OCI-LY3 (cell line): Measurements from ENCODE around the gene CCDC170.

Experiments
- H2AFZ ChIP-seq: fragments of 200-600, 300-600 bp; shearing (Covaris generic); 2 replicates; pipeline ENCODE4 v1.6.0; 2014; ENCODE audit warnings: antibody characterized with exemption, low read depth, low read length
- H3K27ac ChIP-seq: fragments of 200-600, 300-600 bp; sonication (generic); 2 replicates; pipeline ENCODE4 v1.5.1; 2014; ENCODE audit warnings: mild to moderate bottlenecking, low read length, moderate library complexity, mixed read lengths
- H3K27me3 ChIP-seq: fragments of 200-600, 300-600 bp; sonication (generic); 2 replicates; pipeline ENCODE4 v1.6.1; 2014; ENCODE audit warnings: low read depth, low read length, mixed read lengths
- H3K36me3 ChIP-seq: fragments of 200-600, 300-600 bp; sonication (generic); replicated peaks from 2 replicates; pipeline ENCODE3; 2014; ENCODE audit warnings: low read depth, low read length, mixed read lengths
- H3K4me1 ChIP-seq: fragments of 300-600, 200-600 bp; sonication (generic); 2 replicates; pipeline ENCODE4 v1.6.1; 2014; ENCODE audit warnings: low read length, mixed read lengths
- H3K4me2 ChIP-seq: fragments of 200-600, 300-600 bp; sonication (generic); 2 replicates; pipeline ENCODE4 v1.6.1; 2014; ENCODE audit warnings: low read length, mixed read lengths
- H3K4me3 ChIP-seq: fragments of 300-600, 200-600 bp; sonication (generic); 2 replicates; pipeline ENCODE4 v1.5.1; 2014; ENCODE audit warnings: antibody characterized with exemption, mild to moderate bottlenecking, low read length, moderate library complexity
- H3K79me2 ChIP-seq: fragments of 300-600, 200-600 bp; shearing (Covaris generic); 2 replicates; pipeline ENCODE4 v1.6.1; 2014; ENCODE audit warnings: mild to moderate bottlenecking, low read length, mixed read lengths
- H3K9ac ChIP-seq: fragments of 300-600, 200-600 bp; shearing (Covaris generic); 2 replicates; pipeline ENCODE4 v1.6.0; 2014; ENCODE audit warnings: mild to moderate bottlenecking, low read length, moderate library complexity
- H3K9me3 ChIP-seq: fragments of 200-600, 300-600 bp; shearing (Covaris generic); 2 replicates; pipeline ENCODE4 v1.6.1; 2014; ENCODE audit warnings: low read length, mixed read lengths; ENCODE audit not compliant: insufficient read depth
- H4K20me1 ChIP-seq: fragments of 200-600, 300-600 bp; sonication (generic); 2 replicates; pipeline ENCODE4 v1.6.1; 2016; ENCODE audit warnings: low read length, mixed read lengths; ENCODE audit not compliant: insufficient read depth
- EZH2phosphoT487 ChIP-seq: fragments of 200-600 bp; shearing (Covaris generic); IDR thresholded peaks from 2 replicates; pipeline ENCODE4 v1.6.1; 2018; ENCODE audit warnings: antibody characterized with exemption, mixed run types, low read depth
- TF ChIP-seq, protein P1 (sequence below): fragments of 200-600, 300-600 bp; sonication (generic); IDR thresholded peaks from 2 replicates; pipeline ENCODE4 v1.5.1; 2014; ENCODE audit warnings: antibody characterized with exemption, low read length, low read depth

Gene CCDC170

DNA sequence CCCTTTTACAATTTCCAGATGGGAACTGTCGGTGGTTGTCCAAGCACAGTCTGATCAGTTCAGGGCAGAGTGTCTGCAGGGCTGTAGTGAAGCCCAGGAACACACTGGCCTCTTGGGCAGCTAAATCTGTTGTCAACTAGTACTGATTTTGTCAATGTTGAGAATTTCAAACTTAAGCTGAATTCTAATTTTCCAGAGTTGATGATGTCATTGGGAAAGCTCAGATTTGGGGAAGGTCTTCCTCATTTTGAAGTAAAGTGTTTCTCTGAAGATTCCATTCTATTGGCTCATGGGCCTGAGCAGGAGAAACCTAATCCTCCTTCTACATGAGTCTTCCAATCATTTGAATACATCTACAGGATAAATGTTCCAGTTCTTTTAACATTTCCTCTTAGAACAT is 72.1 kb downstream of the CCDC170 start:
- Histone ChIP-seq H3K27ac (no peak overlapping the region), H3K4me2 (no peak overlapping the region), H3K9ac (no peak overlapping the region), H3K36me3 (no peaks in the 10 kb centered on the region), H3K9me3 (no peaks in the 10 kb centered on the region), H3K4me3 (no peak overlapping the region), H3K4me1 (no peaks in the 10 kb centered on the region), H4K20me1 (no peaks in the 10 kb centered on the region), H3K79me2 (no peaks in the 10 kb centered on the region), H2AFZ (no peak overlapping the region), H3K27me3 (no peaks in the 10 kb centered on the region)
- TF ChIP-seq, protein P1, sequence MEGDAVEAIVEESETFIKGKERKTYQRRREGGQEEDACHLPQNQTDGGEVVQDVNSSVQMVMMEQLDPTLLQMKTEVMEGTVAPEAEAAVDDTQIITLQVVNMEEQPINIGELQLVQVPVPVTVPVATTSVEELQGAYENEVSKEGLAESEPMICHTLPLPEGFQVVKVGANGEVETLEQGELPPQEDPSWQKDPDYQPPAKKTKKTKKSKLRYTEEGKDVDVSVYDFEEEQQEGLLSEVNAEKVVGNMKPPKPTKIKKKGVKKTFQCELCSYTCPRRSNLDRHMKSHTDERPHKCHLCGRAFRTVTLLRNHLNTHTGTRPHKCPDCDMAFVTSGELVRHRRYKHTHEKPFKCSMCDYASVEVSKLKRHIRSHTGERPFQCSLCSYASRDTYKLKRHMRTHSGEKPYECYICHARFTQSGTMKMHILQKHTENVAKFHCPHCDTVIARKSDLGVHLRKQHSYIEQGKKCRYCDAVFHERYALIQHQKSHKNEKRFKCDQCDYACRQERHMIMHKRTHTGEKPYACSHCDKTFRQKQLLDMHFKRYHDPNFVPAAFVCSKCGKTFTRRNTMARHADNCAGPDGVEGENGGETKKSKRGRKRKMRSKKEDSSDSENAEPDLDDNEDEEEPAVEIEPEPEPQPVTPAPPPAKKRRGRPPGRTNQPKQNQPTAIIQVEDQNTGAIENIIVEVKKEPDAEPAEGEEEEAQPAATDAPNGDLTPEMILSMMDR = no peak
- TF ChIP-seq EZH2phosphoT487 = no peak

DNA sequence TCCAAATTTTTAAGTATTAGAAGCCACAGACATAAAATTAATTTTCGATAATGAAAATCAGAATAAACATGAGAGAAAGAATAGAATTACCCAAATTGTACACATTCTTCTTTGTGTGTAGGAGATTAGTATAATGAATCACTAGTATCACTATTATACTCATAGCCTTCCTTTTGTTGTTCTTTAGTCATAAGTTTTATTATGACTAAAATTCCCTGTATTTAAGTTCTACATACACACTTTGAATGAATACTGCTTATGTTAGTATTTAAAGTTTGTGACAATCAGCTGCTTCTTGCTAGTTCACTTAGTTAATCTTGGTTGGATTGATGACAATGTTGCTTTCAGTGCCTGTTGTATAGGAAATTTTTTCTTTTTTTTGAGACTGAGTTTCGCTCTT is 72.7 kb downstream of the CCDC170 start:
- H3K36me3 ChIP-seq = no peaks in the 10 kb centered on the region
- no peak overlapping the region for H3K27ac ChIP-seq
- H4K20me1 ChIP-seq = no peaks in the 10 kb centered on the region
- H3K27me3 ChIP-seq = no peaks in the 10 kb centered on the region
- no peak overlapping the region for H3K4me3 ChIP-seq
- TF ChIP-seq, protein P1 = no peak
- TF ChIP-seq EZH2phosphoT487 = no peak
- no peak overlapping the region for H3K4me2 ChIP-seq
- no peak overlapping the region for H2AFZ ChIP-seq
- H3K9me3 ChIP-seq = no peaks in the 10 kb centered on the region
- H3K9ac ChIP-seq = no peak overlapping the region
- H3K4me1 ChIP-seq = no peaks in the 10 kb centered on the region
- H3K79me2 ChIP-seq = no peaks in the 10 kb centered on the region

DNA sequence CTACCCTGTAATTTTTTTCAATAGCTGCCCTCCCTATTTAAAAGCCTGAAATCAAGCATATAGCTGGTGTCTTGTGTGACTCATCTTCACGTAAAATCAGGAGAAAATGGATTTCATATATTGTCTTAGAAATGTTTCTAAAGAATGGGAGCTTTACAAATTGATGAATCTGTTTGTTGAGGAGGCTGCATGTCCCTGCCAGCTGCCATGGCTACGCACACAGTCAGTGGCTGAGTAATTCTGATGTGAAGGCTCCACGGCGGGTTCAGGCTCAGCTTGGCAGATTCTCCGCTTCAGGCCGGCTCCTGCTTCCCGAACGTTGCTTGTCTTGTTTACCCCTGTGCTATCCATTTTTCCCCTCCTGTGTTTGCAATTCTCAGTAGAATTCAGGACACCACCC is 82.8 kb downstream of the CCDC170 start:
- no peak overlapping the region for H3K9ac ChIP-seq
- no peaks in the 10 kb centered on the region for H3K36me3 ChIP-seq
- no peaks in the 10 kb centered on the region for H4K20me1 ChIP-seq
- no peaks in the 10 kb centered on the region for H3K4me1 ChIP-seq
- H3K4me3 ChIP-seq = no peak overlapping the region
- no peaks in the 10 kb centered on the region for H3K79me2 ChIP-seq
- no peaks in the 10 kb centered on the region for H3K27me3 ChIP-seq
- H3K27ac ChIP-seq = no peak overlapping the region
- TF ChIP-seq, protein P1 = no peak
- no peak for TF ChIP-seq EZH2phosphoT487
- H3K9me3 ChIP-seq = no peaks in the 10 kb centered on the region
- H2AFZ ChIP-seq = no peak overlapping the region
- H3K4me2 ChIP-seq = no peak overlapping the region

DNA sequence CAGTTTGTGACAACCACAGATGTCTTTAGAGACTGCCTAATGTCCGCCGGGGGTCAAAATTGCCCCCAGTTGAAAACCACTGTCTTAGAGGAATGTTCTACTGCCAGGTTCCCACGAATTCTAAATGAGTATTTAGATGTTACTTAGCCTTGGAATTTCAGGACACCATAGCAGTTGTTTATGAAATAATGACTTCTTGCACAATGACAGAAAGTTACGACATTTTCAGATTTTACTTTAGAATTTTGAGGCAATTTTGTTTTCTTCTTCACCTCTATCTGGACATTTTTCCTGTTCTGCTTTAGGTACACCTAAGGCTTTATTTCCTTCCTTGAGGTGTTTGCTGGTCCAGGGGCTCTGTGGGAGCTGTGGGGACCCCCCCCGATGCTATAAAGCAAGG is 83.4 kb downstream of the CCDC170 start:
- Histone ChIP-seq H3K4me2 (no peak overlapping the region), H2AFZ (no peak overlapping the region), H3K36me3 (no peaks in the 10 kb centered on the region)

More for the DNA sequence above, 83.4 kb downstream of the CCDC170 start:
- H3K9ac ChIP-seq = no peak overlapping the region
- TF ChIP-seq, protein P1 = no peak
- TF ChIP-seq EZH2phosphoT487 = no peak
- H3K4me3 ChIP-seq = no peak overlapping the region
- no peaks in the 10 kb centered on the region for H3K9me3 ChIP-seq
- H3K4me1 ChIP-seq = no peaks in the 10 kb centered on the region
- H4K20me1 ChIP-seq = no peaks in the 10 kb centered on the region
- no peaks in the 10 kb centered on the region for H3K27me3 ChIP-seq
- H3K79me2 ChIP-seq = no peaks in the 10 kb centered on the region
- H3K27ac ChIP-seq = no peak overlapping the region
